Ovary (tissue), 3 donors: Measurements from ENCODE around the gene GADD45G.

ENCODE experiments used
- POLR2A ChIP-seq: fragments of 450-650 bp; IDR thresholded peaks from one replicate; pipeline ENCODE4 v1.6.1; 2017; ENCODE audit warnings: antibody characterized with exemption, mild to moderate bottlenecking, moderate library complexity
- TF ChIP-seq, protein P1 (sequence below), 3 donors: fragments of 450-650 bp in 2 of 3; fragments of 200-600 bp in 1 of 3; IDR thresholded peaks; one replicate each; pipeline versions ENCODE4 v1.5.1 to v1.8.0; 2016 to 2022; ENCODE audit warnings: antibody characterized with exemption in 3 of 3, mild to moderate bottlenecking in 1 of 3
- donor health status: DM: no; HTN: no; CAD: no.

DNA sequence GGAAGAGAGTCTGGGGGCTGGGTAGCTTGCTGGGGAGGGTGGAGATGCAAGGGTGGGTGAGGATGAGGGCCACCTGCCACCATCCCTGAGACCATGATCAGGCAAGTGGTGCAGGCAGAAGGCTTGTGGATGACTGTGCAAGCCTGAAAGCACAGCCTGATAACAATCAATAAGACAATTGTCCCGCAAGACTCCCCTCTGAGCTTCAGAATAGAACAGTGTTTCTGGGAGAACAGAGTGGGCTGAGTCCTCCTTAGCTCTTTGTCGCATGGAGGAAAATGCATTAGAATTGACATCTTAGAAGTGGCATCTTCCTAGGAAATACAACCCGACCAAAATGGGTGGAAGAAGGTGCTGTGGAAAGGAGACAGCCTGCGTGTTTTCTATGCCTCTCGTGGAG is 6.6 kb downstream of the GADD45G start:
- TF ChIP-seq, protein P1, sequence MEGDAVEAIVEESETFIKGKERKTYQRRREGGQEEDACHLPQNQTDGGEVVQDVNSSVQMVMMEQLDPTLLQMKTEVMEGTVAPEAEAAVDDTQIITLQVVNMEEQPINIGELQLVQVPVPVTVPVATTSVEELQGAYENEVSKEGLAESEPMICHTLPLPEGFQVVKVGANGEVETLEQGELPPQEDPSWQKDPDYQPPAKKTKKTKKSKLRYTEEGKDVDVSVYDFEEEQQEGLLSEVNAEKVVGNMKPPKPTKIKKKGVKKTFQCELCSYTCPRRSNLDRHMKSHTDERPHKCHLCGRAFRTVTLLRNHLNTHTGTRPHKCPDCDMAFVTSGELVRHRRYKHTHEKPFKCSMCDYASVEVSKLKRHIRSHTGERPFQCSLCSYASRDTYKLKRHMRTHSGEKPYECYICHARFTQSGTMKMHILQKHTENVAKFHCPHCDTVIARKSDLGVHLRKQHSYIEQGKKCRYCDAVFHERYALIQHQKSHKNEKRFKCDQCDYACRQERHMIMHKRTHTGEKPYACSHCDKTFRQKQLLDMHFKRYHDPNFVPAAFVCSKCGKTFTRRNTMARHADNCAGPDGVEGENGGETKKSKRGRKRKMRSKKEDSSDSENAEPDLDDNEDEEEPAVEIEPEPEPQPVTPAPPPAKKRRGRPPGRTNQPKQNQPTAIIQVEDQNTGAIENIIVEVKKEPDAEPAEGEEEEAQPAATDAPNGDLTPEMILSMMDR (IDR thresholded peaks at IDR 0.05): no peak
- no peak for TF ChIP-seq POLR2A
